ENCODE data around the gene BCL11A.

The BCL11A gene

DNA sequence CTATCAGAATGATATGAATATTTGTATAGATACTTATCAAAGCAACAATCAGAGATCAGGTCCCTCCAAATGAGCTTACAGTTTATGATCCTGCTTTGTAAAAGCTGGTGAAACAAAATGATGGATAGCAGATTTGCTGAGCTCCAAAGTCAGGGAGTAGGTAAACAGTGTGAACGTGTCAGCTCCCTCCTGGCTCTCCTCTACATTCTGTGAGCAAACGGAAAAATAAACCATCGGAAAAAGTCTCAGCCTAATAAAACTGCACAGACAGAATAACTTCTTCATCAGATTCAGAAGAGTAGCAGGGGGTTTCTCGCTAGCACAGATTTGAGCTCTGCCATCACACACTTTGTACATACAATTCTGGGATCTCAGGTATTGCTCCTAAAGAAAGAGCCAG, 51.3 kb downstream of the BCL11A start:
- DNase-seq: no peak

DNA sequence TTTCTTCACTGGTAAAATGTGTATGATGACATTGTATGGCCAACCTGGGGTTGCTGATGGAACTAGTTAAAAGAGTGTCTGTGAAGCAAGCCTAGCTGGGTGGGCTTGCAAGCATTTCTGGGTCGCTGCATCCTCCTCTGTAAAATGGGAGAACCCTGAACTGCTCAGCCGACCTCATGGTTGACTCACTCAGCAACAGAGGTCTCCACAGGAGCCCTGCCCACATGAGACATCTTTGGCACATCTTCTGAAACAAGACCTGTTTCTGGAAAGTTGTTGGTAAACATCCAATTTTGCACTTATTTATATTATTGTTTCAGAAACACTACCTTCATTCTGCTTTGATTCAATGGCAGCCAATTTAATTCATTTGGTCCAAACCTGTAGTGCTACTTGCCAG, 52.6 kb downstream of the BCL11A start:
- DNase-seq: no peak

DNA sequence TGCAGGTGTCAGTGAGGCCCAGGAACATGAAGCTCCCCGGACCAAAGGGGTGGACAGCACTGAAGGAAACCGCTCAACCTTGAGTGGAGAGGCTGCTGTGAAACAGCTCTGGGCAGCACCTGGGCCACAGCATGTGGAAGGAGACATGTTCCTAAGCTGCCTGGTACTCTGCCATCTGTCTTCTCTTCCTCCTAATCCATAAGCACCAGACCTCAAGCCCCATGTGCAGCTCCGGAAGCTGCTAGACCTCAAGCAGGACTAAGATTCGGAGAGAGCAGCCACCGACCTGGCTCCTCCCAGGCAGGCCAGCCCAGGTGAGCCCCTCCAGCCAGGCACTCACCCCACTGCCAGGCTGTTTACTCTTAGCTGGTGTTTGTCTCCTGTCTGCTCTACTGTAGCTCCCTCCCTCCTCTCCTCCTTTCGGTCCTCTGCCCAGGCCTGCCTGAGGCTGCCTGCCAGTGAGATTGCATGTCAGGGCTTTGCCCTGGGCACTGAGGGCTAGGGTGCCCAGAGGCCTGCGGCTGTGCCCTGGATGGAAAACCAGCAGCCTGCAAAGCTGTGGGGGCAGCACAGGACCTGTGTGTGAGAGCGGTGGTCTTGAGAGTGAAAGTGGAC, 53.7 kb downstream of the BCL11A start:
- DNase-seq: no peak

DNA sequence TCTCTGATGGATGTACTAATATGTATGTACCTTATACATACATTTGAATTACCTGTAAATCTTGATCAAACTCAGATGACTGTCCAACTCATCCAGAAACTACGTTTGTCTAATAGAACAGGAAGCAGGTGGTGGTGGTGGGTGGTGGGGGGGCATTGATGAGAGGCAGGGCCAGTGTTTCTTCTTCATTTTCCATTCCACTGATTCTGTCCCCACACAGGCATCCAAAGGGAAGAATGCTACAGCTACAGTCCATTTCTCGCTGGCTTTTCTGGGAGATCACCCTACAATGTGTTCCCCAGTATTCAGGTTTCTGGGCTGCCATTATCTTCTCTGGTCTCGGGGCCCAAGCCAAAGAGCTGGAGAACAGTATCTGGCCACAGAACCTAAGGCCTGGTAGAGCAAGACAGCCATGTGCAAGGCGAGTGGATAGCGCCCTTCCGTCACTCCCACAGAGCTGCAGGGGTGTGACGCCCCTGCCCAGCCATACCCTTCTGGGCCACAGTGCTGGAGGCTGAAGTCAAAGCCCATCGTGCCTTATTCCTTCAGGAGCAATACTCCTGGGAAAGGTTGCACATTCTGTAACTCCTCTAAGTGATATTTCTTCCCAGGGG, 54.5 kb downstream of the BCL11A start:
- no peak for DNase-seq

DNA sequence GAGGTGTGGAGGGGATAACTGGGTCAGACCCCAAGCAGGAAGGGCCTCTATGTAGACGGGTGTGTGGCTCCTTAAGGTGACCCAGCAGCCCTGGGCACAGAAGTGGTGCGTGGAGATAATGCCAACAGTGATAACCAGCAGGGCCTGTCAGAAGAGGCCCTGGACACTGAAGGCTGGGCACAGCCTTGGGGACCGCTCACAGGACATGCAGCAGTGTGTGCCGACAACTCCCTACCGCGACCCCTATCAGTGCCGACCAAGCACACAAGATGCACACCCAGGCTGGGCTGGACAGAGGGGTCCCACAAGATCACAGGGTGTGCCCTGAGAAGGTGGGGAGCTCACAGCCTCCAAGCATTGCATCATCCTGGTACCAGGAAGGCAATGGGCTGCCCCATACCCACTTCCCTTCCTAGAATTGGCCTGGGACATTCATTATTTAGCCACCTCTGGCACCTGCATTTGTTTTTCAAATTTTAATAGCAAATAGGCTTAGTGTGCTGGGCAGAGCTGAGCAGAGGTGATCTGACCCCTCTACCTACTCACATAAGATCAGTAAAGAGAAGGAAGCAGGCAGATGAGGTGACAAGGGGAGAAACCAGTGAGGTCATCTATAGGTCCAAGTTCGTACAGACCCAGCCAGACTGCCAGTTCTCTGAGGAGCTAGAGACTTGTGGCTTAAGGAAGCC, 55.2 kb downstream of the BCL11A start:
- no peak for DNase-seq

DNA sequence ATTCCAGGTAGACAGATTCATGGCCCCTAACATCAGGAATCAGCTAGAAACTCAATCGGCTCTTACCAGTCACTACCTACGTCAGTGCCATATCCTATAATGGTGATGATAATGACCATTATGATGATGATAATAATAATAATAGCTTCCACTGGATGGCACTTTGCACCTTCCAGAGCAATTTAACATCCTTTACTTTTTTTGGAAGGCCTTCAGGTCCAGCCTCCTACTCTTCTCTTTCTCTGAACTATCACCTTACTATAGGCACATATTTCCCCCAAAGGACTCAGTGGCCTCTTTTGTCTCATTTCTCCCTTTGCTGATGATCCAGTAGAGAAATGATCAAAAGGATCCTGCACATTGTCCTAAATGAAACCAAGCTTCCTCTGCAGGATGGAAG, 56.0 kb downstream of the BCL11A start:
- no peak for DNase-seq

DNA sequence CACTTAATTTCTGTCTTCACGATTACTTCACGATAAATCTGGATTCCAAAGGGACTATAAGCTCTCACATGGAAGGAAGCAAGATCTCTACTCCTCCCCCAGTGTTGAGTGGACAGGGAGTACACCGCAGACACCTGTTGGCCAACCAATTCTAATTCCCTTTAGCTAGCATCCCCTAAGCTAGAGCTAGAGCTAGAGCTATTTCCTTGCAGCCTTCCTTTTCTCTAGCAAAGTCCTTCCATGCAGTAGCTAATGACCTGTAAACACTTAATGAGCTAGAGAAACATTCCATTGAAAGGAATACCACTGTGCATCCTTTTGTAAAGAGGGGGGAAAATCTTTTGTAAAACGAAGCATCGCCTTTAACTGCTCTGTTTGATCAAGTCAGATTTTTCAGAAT, 56.5 kb downstream of the BCL11A start:
- no peak for DNase-seq

DNA sequence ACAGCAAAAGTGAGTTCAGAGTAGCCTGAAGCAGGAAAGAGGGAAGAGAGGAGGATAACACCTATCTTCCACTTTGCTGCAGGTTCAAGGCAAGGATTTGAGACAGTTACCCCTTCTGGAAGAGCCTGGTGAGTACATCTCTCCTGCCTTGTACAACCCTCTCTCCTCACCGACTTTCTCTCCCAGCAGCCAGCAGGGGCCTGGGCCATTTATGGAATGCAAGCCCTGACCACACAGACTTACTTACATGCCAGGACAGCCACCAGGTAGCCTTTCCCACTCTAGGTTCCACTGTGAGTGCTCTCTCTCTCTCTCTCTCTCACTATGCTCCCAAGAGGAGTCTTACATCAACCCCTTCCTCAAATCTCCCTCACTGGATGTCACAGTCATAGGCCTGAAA, 57.0 kb downstream of the BCL11A start:
- no peak for DNase-seq

DNA sequence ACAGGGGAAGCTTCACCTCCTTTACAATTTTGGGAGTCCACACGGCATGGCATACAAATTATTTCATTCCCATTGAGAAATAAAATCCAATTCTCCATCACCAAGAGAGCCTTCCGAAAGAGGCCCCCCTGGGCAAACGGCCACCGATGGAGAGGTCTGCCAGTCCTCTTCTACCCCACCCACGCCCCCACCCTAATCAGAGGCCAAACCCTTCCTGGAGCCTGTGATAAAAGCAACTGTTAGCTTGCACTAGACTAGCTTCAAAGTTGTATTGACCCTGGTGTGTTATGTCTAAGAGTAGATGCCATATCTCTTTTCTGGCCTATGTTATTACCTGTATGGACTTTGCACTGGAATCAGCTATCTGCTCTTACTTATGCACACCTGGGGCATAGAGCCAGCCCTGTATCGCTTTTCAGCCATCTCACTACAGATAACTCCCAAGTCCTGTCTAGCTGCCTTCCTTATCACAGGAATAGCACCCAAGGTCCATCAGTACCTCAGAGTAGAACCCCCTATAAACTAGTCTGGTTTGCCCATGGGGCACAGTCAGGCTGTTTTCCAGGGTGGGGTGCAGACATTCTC, 58.3 kb downstream of the BCL11A start:
- no peak for DNase-seq

DNA sequence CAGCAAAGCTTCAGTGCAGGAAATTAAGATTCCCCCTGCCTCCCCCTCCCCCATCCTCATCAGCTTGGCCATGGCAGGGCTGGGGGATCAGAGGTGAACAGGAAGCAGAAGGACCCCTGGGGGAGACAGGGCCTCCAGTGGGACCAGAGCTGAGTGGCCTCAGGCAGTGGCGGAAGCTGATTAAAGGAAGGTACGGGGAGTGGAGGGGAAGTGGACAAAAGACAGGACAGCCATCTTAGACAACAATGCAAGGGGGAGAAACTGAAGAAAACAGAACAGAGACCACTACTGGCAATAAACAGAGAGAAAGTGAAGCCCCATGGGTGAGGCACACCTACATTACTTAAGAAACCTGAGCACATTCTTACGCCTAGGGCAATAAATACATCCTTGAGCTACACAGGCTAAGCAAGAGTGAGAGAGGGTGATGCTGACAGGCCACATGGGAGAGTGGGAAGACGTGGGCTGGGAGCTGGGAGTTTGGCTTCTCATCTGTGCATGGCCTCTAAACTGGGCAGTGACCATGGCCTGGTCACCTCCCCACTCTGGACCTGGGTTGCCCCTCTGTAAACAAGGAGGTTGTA, 59.6 kb downstream of the BCL11A start:
- no peak for DNase-seq

DNA sequence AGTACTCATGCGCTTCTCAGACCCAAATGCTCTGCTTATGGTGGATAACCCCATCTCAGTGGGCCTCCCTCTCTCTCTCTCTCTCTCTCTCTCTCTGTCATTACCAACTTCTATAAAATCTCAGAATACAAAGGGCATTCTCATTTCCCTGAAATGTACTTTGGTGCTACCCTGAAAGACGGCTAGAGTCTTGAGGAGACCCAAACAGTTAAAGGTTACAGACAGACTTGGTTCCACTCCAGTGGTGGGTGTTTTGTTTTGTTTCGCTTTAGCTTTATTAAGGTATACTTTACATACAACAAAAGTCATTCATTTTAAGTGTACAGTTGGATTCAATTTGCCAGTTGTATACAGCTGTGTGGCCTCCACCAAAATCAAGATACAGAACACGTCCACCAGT, 60.9 kb downstream of the BCL11A start:
- no peak for DNase-seq

DNA sequence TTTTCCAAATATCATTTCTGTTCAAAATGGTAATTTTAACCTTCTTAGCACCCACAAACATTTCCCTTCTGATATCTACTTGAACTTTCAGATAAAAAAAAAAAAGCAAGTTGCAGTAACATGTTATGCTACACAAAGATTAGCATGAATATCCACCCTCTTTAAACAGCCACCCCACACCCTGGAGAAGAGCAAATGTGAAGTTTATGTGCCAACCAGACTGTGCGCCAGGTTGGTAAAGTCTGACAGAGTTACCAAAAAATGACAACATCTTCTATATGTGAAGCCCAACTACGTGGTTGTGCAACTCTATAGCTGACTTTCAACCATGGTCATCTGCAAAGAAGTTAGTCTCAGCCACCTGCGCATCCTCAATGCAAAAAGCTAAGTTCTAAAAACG, 62.6 kb downstream of the BCL11A start:
- no peak for DNase-seq

DNA sequence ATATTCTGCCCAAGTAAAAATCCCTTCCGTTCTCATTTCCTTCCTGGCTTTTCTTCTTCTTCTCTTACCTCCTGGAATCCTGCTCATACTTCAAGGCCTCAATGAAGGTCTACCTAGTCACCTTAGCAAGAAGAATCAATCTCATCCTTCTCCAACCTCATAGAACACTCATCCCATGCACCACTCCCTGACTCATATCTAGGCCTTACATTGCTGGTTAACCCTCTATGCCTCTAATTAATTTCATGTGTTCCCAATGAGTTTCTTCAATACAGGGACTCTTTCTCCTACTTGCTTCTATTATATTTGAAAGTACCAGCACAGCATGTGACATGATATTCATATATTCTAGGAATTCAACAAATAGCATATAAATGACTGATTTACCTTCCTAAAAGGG, 63.0 kb downstream of the BCL11A start:
- DNase-seq: no peak

DNA sequence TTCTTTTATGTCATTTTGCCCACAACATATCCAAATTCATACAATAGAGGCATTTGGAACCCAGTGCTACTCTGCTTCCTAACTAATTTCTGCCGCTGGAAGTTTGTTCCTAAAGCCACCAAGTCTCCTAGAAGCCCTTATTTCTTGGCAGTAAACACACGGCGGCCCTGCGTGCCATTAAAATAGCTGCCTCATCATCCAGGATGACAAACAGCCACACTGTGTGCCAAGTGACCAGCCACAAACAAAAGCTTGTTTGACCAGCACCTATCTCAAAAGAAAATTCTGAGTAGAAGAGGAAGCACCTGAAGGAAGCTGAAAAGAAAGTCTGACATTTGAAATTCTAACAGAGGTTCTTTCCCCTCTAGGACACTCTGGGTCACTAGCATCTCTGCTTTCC, 64.2 kb downstream of the BCL11A start:
- no peak for DNase-seq

DNA sequence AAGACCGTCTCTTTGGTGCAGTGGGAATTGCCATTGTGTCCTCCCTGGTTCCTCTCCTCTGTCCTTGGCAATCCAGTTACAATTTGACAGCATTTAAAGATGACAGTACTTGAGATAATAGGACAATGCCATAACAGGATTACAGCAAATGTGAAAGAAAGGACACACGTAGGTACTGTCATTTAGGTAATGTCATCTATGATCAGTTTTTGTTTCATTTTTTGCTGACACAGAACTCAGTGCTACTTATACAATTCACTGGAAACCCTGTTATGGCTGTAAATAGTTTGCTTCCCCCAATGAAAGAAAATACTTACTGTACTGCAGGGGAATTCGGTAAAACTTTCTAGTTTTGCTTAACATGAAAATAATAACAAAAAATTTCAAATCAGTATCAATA, 65.2 kb downstream of the BCL11A start:
- DNase-seq: no peak

DNA sequence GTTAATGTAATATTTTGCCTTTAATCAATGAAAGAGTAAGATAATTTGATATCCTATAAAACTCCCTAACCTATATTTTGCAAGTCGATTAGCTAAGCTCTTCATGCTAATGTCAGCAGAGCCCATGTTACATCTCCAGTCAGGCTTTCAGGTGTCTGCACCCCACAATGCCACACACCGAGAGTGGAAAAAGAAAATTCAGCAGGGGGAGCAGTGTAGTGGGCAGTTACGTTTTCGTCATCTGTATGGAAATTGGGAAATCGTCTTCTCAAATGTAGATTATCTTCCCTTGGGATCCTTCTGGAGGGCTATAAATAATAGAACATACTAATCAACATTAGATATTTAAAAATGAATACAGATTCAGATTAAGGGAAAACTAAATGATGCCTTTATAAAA, 66.3 kb downstream of the BCL11A start:
- no peak for DNase-seq

DNA sequence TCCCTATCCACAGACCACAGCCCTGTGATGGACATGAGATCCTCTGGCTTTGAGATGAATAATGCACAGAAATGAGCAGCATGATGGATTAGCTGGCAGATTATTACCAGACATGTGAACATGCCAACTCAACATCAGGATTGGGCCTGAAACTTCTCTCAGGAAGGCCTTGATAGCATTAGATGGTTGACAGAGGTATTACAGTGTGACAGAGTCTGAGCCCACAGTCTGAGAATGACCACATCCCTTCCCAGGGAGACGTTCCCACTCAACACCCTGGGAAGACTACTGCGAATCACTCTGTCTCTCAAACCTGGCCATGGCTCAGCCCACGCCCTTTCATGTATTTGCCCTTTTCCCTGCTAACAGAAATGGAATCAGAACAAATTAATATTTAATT, 66.9 kb downstream of the BCL11A start:
- no peak for DNase-seq

DNA sequence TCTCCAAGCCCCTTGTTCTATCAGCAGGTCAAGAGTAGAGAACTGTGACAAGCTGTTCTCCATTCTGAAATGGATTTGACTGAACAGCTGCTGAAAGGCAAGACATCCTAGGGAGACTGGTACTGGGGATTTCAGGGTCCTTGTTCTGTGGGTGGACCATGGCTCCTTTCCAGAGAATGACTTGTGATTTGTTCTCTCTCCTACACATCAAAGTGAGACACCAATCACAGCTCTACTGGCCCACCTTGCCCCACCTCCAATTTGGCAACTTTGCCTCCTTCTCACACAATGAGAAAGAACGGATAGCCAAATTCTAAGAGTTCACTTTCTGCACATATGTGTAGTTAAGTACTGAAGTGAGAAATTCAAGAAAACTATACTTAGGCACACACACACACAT, 67.4 kb downstream of the BCL11A start:
- no peak for DNase-seq

DNA sequence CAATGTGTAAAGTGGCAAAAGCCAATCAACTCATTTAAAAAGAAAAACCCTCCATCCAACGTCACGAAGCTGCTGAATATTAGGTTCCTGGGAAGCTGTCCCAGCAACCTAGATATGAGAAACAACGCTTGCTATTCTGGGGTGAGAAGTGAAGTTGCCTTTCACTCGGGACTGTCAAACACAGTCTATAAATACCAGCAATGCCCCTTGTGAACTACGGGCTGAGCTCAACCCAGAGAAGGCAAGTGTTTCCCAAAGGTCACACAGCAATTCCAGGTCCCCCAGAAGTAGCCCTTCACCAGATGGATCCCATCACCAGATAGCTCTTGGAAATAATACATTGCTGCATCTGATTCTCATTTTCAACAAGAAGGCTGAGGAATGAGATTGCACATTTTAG, 67.9 kb downstream of the BCL11A start:
- DNase-seq: no peak

DNA sequence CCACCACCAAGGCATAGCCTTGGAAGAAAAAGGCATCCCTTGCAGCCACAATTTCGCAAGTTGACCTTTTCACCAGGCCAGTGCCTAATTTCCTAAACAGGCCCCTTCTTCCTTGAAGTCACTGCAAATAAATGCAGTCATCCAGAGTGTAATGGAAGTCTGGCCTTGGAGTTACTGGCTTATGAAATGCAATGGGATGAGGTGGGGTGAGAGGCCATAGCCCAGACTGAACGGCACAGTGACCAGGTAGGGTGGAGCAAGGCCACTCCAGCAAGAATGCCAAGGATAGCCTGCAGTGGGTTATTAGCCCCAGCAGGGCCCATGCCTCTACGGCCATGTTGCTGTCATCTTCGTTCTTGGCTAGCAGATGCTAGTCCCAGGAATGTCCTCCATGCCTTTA, 68.4 kb downstream of the BCL11A start:
- DNase-seq: no peak

DNA sequence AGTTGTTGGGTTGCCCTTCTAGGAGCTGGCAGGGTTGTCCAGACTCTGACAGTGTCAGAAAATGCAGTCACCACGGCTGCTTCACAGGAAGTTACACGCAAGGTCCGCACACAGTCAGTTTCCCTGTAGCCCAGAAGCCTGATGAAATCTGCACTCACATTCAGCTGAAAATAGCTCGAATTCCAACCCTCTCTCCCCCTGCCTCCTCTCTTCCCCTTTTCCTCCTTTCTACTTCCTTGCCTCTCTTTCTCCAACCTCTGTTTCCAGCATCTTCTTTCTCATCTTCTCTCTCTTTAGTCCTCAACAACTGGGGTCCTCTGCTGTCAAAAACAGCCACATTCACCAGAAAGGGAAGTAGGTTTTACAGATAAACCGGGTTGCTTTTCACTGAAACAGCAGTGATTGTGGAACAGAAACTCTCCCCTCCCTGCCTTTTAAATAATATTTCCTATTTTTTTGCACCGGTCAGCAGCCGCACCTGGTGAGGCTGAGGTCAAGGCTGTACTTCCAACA, 69.3 kb downstream of the BCL11A start:
- DNase-seq: no peak

DNA sequence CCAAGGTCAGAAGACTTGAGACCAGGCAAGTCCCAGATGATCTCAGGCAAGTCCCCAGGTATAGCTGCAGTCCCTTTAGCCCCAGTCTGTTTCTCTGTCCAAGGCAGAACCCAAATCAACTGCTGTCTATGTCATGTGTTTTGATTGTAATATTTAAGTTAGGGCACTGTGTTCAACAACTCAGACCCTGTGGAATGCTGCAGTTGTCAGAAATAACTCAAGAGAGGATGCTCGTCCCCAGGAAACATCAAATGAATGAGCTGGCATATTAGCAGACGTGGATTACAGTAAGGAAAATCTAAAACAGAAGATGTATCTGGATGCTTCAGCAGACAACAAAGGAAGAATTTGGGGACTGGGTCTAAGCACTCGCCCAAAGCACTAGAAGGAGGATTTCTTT, 70.1 kb downstream of the BCL11A start:
- no peak for DNase-seq

DNA sequence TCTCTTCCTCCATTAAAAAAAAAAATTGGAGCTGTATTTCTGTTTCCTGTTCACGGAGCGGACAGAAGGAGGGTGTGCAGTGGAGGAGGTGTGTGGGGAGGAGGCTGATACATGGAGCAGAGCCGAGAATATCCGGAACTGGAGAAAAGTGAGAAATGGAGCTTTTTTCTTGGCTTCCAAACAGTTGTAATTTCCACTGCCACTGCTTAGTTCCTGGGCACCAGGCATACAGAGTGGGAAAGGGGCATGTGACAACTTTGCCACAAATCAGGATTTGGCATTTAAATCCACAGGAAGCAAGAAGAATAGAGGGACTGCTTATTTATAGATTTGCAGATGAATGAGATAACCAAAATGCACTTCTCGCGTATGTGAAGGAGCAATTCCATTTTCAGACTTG, 71.2 kb downstream of the BCL11A start:
- no peak for DNase-seq

DNA sequence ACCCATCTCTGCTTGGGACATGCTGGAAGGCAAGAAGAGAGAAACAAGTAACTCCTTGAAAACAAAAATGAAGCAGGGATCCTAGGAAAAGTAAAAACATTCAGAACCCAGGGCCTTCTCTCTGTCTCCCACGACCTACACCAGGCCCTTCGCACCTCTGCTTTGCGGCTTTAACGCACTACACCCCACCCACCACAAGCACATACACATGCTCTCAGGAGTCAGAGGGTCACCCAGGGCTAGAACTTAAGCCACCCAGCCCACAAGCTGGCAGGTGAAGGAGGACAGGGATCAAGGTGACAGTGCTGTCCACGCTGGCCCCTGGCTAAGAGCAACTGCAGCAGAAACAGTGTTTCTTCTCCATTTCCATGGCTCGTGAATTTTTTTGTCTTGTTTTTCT, 72.2 kb downstream of the BCL11A start:
- no peak for DNase-seq
